ENCODE results near the gene ATP5F1E. TPM values are rescaled to one million over a fixed set of nuclear protein-coding genes. Genes with fewer than 3 reads are reported as not detected.
A peak's percentile ranks its signal among the peaks of the same experiment; 100 is the strongest.
"Not testable (repeated sequence)": the region's sequence is repeated elsewhere in the genome, so short reads cannot be mapped to it uniquely, and the experiment has no call there.

ATP5F1E gene
- total RNA-seq, 2 donors from 2014 or later: 16.2 to 16.6 TPM

- DNase-seq (peak; percentile 94 to 96 (median 95)), ATAC-seq (peak; percentile 98)
- intact Hi-C loops (cut with DNase I): no loop called here
- 20 to 58% methylated on average over 14 to 51 of the region's 66 CpGs for WGBS, 2 donors
- Histone ChIP-seq H3K27me3 (no peaks in the 10 kb centered on the region), H3K4me1 (peaks cover 28% of the 10 kb centered on the region), H3K27ac (peak overlapping the region; percentile 65 to 82 (median 75)), H3K36me3 (replicated peaks in 1 of 2; ENCODE audit: insufficient read depth in 1 of 2, low read depth in 2 of 2) (peaks cover 0 to under 1% of the 10 kb centered on the region in 2 donors), H3K9me3 (no peaks in the 10 kb centered on the region), H3K4me3 (peak overlapping the region; percentile 72 to 98)
- TF ChIP-seq CTCF (IDR thresholded peaks at IDR 0.05) (peak in 2 of 7 experiments; percentile 36 to 41), POLR2A (IDR thresholded peaks at IDR 0.05) (no peak)
These were observed 10.9 kb upstream of the ATP5F1E start for GRCh38 chr20:59042796-59043631.

GRCh38 chr20:59042151-59042795, 10.1 kb upstream of the ATP5F1E start, which contains the start of gene PRELID3B:
Gene PRELID3B, minus strand, starts transcription at chr20:59042786. Its CDS starts 56 bp downstream, at chr20:59042730.
- 1% methylated on average over 30 to 44 of the region's 50 CpGs for WGBS, 2 donors
- ATAC-seq (peak; percentile 12), DNase-seq (peak in 3 of 4 donors; percentile 25 to 37 (median 29))
- peak within 1 kb of the TSS; percentile 72 to 98 for H3K4me3 ChIP-seq
- peaks cover 0 to 5% of the 10 kb centered on the region in 2 donors for H3K36me3 ChIP-seq (replicated peaks in 1 of 2; ENCODE audit: insufficient read depth in 1 of 2, low read depth in 2 of 2)
- H3K27ac ChIP-seq: peak within 1 kb of the TSS; percentile 65 to 82 (median 75)
- H3K27me3 ChIP-seq: no peaks in the 10 kb centered on the region
- peaks cover 28% of the 10 kb centered on the region for H3K4me1 ChIP-seq
- no peaks in the 10 kb centered on the region for H3K9me3 ChIP-seq
- TF ChIP-seq CTCF (IDR thresholded peaks at IDR 0.05) (peak in 1 of 7 experiments; percentile 11), POLR2A (IDR thresholded peaks at IDR 0.05) (peak; percentile 19 to 77 (median 69))
- intact Hi-C loops (cut with DNase I): no loop called here

GRCh38 chr20:59041487-59041886, 9.4 kb upstream of the ATP5F1E start:
- H3K36me3 ChIP-seq (replicated peaks in 1 of 2; ENCODE audit: insufficient read depth in 1 of 2, low read depth in 2 of 2); H3K9me3 ChIP-seq; H3K27ac ChIP-seq; H3K27me3 ChIP-seq; ATAC-seq; DNase-seq; H3K4me3 ChIP-seq; intact Hi-C loops (cut with DNase I): not testable (repeated sequence)
- WGBS, 2 donors: 84 to 91% methylated on average over 16 of the region's 16 CpGs
- H3K4me1 ChIP-seq: peaks cover 28% of the 10 kb centered on the region

GRCh38 chr20:59040667-59041066, 8.5 kb upstream of the ATP5F1E start:
- H3K4me1 ChIP-seq: peaks cover 28% of the 10 kb centered on the region
- no peak for DNase-seq
- no peak for TF ChIP-seq CTCF (IDR thresholded peaks at IDR 0.05)
- no peak for TF ChIP-seq POLR2A (IDR thresholded peaks at IDR 0.05)
- H3K4me3 ChIP-seq: no peak overlapping the region
- H3K9me3 ChIP-seq: no peaks in the 10 kb centered on the region
- WGBS, 2 donors: 79 to 81% methylated on average over 5 of the region's 5 CpGs
- no peaks in the 10 kb centered on the region for H3K27me3 ChIP-seq
- intact Hi-C loops (cut with DNase I): no loop called here
- ATAC-seq: no peak
- peaks cover 0 to 8% of the 10 kb centered on the region in 2 donors for H3K36me3 ChIP-seq (replicated peaks in 1 of 2; ENCODE audit: insufficient read depth in 1 of 2, low read depth in 2 of 2)
- no peak overlapping the region for H3K27ac ChIP-seq

- intact Hi-C loops (cut with DNase I): no loop called here
- TF ChIP-seq CTCF (IDR thresholded peaks at IDR 0.05): no peak
- no peak for TF ChIP-seq POLR2A (IDR thresholded peaks at IDR 0.05)
- Histone ChIP-seq H3K36me3 (replicated peaks in 1 of 2; ENCODE audit: insufficient read depth in 1 of 2, low read depth in 2 of 2) (peaks cover 0 to 15% of the 10 kb centered on the region in 2 donors), H3K9me3 (no peaks in the 10 kb centered on the region), H3K27ac (no peak overlapping the region), H3K27me3 (no peaks in the 10 kb centered on the region), H3K4me3 (no peak overlapping the region), H3K4me1 (peaks cover 28% of the 10 kb centered on the region)
- WGBS, 2 donors: 69 to 78% methylated on average over 1 of the region's 1 CpG
- DNase-seq (no peak), ATAC-seq (no peak)
These were observed 7.1 kb upstream of the ATP5F1E start for GRCh38 chr20:59039233-59039632.
